ENCODE results near the gene PDZD7.

Gene PDZD7

DNA sequence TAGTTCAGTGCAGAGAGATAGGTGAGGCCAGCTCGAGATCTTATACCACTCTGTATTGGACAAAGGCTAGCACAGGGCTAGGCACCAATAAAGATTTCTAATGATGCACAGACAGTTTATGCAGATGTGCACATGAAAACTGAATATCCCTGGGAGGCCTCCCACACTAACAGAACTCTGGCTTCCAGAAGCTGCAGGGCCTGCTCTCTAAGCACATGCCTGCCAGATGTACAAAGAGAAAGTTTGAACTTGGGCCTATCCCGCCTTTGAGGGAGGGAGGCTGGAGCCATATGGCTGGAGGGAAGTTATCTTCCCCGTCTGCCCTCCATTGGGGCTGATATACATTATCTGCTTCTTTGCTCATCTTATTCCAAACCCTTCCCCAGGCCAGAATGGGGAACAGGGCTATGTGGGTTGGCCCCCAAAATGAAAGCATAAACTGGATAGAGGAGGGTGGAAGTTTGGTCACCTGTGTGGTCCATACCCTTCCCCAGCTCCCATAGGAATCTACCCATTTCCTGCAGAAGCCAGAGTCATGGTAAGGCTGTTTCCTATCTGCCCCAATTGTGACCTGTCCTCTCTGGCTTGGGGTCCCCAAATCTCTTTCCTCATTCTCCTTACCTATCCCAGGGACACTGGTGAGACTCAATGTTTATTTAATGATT, 34.7 kb upstream of the PDZD7 start:
- H3K4me3 ChIP-seq (ENCODE audit: low read depth, low read length) = no peak overlapping the region
- TF ChIP-seq, protein P1, sequence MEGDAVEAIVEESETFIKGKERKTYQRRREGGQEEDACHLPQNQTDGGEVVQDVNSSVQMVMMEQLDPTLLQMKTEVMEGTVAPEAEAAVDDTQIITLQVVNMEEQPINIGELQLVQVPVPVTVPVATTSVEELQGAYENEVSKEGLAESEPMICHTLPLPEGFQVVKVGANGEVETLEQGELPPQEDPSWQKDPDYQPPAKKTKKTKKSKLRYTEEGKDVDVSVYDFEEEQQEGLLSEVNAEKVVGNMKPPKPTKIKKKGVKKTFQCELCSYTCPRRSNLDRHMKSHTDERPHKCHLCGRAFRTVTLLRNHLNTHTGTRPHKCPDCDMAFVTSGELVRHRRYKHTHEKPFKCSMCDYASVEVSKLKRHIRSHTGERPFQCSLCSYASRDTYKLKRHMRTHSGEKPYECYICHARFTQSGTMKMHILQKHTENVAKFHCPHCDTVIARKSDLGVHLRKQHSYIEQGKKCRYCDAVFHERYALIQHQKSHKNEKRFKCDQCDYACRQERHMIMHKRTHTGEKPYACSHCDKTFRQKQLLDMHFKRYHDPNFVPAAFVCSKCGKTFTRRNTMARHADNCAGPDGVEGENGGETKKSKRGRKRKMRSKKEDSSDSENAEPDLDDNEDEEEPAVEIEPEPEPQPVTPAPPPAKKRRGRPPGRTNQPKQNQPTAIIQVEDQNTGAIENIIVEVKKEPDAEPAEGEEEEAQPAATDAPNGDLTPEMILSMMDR (IDR thresholded peaks at IDR 0.05; ENCODE audit: borderline replicate concordance, insufficient read depth, low read depth, low read length) = no peak

DNA sequence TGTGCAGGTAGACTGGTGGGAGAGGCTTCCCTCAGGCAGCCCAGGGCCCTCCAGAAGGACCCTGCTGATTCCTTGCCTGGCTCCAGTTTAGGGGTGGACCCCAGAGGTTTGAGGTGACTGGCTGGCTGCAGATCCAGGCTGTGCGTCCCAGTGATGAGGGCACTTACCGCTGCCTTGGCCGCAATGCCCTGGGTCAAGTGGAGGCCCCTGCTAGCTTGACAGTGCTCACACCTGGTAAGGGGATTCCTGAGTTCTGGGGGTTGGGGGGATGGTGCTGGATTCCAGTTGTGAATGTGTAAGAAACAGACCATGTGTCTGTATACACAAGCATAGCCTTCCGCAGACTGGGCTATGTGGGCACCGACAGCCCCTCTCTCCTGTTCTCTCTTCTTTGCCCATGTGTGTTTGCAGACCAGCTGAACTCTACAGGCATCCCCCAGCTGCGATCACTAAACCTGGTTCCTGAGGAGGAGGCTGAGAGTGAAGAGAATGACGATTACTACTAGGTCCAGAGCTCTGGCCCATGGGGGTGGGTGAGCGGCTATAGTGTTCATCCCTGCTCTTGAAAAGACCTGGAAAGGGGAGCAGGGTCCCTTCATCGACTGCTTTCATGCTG, 33.6 kb upstream of the PDZD7 start:
- TF ChIP-seq, protein P1 (IDR thresholded peaks at IDR 0.05; ENCODE audit: borderline replicate concordance, insufficient read depth, low read depth, low read length) = no peak
- no peak overlapping the region for H3K4me3 ChIP-seq (ENCODE audit: low read depth, low read length)

DNA sequence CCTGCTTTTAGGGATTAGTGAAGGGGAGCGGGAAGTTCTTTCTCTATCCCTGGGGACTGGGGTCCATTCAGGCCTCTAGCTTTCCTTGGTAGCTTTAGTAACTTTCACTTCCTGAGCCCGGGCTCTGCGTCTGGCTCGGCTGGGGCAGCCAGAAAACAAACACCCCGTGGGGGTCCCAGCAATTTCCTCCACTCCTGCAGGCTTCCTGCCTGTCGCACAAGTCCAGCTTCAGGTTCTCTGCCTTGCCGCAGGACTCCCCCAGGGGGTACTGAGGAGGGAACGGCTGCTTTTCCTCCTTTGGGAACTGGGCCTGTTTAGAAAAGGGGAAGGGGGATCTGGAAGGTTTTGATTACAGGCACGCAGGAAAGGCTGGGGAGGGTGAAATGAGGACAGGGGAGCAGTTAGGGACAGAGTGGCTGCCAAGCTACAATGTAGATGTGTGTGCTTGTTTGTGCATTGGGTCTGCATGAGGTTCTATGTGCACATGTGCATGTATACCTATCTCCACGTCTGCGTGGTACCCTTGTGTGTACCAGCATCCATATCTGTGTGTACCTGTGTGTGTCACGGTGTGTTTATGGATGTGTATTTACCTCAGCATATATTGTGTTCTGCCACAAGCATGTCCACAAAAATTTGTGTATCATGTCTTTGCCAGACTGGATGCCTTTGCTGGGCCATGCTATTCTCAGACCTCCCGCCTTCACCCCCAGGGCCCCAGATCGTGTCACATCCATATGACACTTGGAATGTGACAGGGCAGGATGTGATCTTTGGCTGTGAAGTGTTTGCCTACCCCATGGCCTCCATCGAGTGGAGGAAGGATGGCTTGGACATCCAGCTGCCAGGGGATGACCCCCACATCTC, 32.9 kb upstream of the PDZD7 start:
- TF ChIP-seq, protein P1 (IDR thresholded peaks at IDR 0.05; ENCODE audit: borderline replicate concordance, insufficient read depth, low read depth, low read length) = no peak
- H3K4me3 ChIP-seq (ENCODE audit: low read depth, low read length) = no peak overlapping the region

DNA sequence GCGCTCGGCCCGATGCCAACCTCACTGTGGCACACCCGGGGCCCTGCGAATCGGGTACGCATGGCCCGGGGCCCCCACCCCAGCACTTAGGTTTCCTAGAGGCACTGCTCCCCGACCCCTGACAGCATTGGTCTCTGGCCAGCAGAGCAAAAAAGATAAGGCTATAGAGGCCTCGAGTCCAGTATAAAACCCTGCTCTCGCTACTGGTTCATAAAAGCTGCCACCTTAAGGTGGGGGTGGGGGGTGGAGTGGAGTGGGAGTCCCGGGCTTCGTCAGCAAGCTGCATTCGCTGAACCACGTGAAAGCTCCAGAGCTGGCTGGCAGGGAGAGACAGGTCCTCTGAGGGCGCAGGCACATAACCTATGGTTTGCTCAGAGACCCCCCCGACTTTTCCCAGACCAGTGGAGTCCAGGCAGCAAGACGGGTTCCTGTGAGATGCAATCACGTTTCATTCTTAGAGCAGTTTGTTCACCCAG, 32.2 kb upstream of the PDZD7 start:
- H3K4me3 ChIP-seq (ENCODE audit: low read depth, low read length) = peak overlapping the region; percentile 52

DNA sequence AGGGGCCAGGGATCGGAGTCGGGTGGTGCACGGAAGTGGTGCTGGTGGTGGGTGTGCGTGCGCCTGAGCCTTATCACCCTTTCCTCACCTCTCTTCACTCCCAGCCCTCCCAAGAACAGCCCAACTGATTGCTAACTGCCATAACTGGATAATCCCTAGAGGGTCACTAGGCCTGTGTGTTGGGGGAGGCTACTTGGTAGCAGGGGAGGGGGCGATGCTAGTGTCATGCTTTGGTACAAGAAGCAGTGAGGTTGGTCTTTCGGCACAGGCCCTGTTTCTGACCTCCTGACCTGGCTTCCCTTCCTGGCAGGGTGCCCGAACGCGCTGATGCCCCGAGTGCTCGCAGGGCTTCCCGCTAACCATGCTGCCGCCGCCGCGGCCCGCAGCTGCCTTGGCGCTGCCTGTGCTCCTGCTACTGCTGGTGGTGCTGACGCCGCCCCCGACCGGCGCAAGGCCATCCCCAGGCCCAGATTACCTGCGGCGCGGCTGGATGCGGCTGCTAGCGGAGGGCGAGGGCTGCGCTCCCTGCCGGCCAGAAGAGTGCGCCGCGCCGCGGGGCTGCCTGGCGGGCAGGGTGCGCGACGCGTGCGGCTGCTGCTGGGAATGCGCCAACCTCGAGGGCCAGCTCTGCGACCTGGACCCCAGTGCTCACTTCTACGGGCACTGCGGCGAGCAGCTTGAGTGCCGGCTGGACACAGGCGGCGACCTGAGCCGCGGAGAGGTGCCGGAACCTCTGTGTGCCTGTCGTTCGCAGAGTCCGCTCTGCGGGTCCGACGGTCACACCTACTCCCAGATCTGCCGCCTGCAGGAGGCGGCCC, 31.5 kb upstream of the PDZD7 start:
- peak overlapping the region; percentile 52 for H3K4me3 ChIP-seq (ENCODE audit: low read depth, low read length)
- TF ChIP-seq, protein P1 (IDR thresholded peaks at IDR 0.05; ENCODE audit: borderline replicate concordance, insufficient read depth, low read depth, low read length) = peak; percentile 88

More for the DNA sequence above, 32.2 kb upstream of the PDZD7 start:
- TF ChIP-seq, protein P1 (IDR thresholded peaks at IDR 0.05; ENCODE audit: borderline replicate concordance, insufficient read depth, low read depth, low read length) = no peak

DNA sequence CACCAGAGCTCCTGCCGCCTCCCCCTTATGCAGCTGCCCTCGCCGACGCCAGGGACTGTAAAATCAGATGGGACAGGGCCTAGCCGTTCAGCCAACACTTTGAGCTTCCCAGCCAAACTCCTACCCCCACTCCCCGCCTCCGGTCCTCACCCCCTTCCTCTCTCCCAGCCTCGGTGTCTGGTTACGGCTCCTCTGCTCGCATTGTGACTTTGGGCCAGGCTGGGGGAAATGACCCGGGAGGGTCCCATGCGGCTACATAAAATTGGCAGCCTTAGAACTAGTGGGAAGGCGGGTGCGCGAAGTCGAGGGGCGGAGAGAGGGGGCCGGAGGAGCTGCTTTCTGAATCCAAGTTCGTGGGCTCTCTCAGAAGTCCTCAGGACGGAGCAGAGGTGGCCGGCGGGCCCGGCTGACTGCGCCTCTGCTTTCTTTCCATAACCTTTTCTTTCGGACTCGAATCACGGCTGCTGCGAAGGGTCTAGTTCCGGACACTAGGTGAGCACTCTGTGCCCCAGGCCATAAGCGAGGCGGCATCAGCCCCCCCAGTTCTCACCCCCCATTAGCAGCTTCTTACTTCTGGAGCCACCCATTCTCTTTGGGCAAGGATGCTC, 30.8 kb upstream of the PDZD7 start, which contains the start of gene KAZALD1:
Gene KAZALD1, plus strand, starts transcription at position 366 of the 608 bp plus-strand sequence. CDS start 604 bp downstream, outside the sequence.
- peak within 1 kb of the TSS; percentile 84 for H3K4me3 ChIP-seq (ENCODE audit: low read depth, low read length)
- TF ChIP-seq, protein P1 (IDR thresholded peaks at IDR 0.05; ENCODE audit: borderline replicate concordance, insufficient read depth, low read depth, low read length) = no peak
